ENCODE measurements around the gene CPEB4.

GRCh38 chr5:173839117-173839713 is 48.9 kb upstream of the CPEB4 start:
- no peak for TF ChIP-seq EZH2 (IDR thresholded peaks at IDR 0.05; ENCODE audit: low read depth)
- TF ChIP-seq, protein P1, sequence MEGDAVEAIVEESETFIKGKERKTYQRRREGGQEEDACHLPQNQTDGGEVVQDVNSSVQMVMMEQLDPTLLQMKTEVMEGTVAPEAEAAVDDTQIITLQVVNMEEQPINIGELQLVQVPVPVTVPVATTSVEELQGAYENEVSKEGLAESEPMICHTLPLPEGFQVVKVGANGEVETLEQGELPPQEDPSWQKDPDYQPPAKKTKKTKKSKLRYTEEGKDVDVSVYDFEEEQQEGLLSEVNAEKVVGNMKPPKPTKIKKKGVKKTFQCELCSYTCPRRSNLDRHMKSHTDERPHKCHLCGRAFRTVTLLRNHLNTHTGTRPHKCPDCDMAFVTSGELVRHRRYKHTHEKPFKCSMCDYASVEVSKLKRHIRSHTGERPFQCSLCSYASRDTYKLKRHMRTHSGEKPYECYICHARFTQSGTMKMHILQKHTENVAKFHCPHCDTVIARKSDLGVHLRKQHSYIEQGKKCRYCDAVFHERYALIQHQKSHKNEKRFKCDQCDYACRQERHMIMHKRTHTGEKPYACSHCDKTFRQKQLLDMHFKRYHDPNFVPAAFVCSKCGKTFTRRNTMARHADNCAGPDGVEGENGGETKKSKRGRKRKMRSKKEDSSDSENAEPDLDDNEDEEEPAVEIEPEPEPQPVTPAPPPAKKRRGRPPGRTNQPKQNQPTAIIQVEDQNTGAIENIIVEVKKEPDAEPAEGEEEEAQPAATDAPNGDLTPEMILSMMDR (conservative IDR thresholded peaks at IDR 0.05), result no peak

Measured in PC-9 (cell line).